ENCODE results near the gene CADPS2.
A peak's percentile ranks its signal among the peaks of the same experiment; 100 is the strongest.

CADPS2 gene

GRCh38 chr7:122847871-122848473 is 38.3 kb downstream of the CADPS2 start:
- H3K4me1 ChIP-seq (ENCODE audit: control insufficient read depth in 2 of 2, insufficient read depth in 1 of 2, low read depth in 1 of 2, low read length in 2 of 2), result peaks cover 3 to 11% of the 10 kb centered on the region in 2 donors
- H3K36me3 ChIP-seq (replicated peaks in 1 of 2; ENCODE audit: control insufficient read depth in 2 of 2, insufficient read depth in 2 of 2, low read length in 2 of 2), result no peaks in the 10 kb centered on the region
- no peaks in the 10 kb centered on the region for H3K79me1 ChIP-seq (ENCODE audit: low read depth, low read length)
- H3K9me3 ChIP-seq (replicated peaks in 1 of 2; ENCODE audit: control insufficient read depth in 2 of 2, insufficient read depth in 1 of 2, low read depth in 1 of 2, low read length in 2 of 2), result peaks cover 0 to 10% of the 10 kb centered on the region in 2 donors
- no peak overlapping the region for H3K4ac ChIP-seq (ENCODE audit: low read length)
- no peak overlapping the region for H2BK15ac ChIP-seq (ENCODE audit: low read length)
- H3K14ac ChIP-seq (ENCODE audit: low read length), result no peak overlapping the region
- no peak for DNase-seq (ENCODE audit: low spot score)
- no peak overlapping the region for H2BK12ac ChIP-seq (ENCODE audit: low read length)
- H2BK5ac ChIP-seq (ENCODE audit: low read length), result no peak overlapping the region
- no peak overlapping the region for H3K27ac ChIP-seq (replicated peaks; ENCODE audit: low read length)
- H4K91ac ChIP-seq (ENCODE audit: low read depth, low read length, poor library complexity), result no peak overlapping the region
- no peak overlapping the region for H3K18ac ChIP-seq (ENCODE audit: low read length)
- no peak overlapping the region for H3K23ac ChIP-seq (ENCODE audit: low read depth, low read length, poor library complexity)
- WGBS, 2 donors (ENCODE audit: extremely low coverage in 2 of 2, insufficient read length in 2 of 2, insufficient replicate concordance in 1 of 2), result no CpG with 5 or more reads among the region's 3 CpGs
- H4K8ac ChIP-seq (ENCODE audit: low read depth, low read length), result no peak overlapping the region
- H3K9ac ChIP-seq (ENCODE audit: low read depth, low read length, poor library complexity), result no peak overlapping the region
- no peaks in the 10 kb centered on the region for H3K27me3 ChIP-seq (ENCODE audit: control insufficient read depth in 3 of 3, insufficient read depth in 3 of 3, low read depth in 1 of 3, low read length in 3 of 3)
- H2AK5ac ChIP-seq (ENCODE audit: low read depth, low read length), result no peak overlapping the region
- H2BK120ac ChIP-seq (ENCODE audit: low read depth, low read length), result no peak overlapping the region
- H3K4me2 ChIP-seq (ENCODE audit: insufficient read depth, low read length, poor library complexity, severe bottlenecking), result no peak overlapping the region
- no peak overlapping the region for H3K4me3 ChIP-seq (ENCODE audit: low read length in 2 of 2)
- H2AFZ ChIP-seq (ENCODE audit: low read length), result peak overlapping the region; percentile 5

GRCh38 chr7:122846591-122846990 is 39.7 kb downstream of the CADPS2 start:
- WGBS, 2 donors (ENCODE audit: extremely low coverage in 2 of 2, insufficient read length in 2 of 2, insufficient replicate concordance in 1 of 2), result no CpG with 5 or more reads among the region's 2 CpGs

GRCh38 chr7:122845286-122845685 is 41.0 kb downstream of the CADPS2 start:
- peaks cover 0 to 2% of the 10 kb centered on the region in 2 donors for H3K9me3 ChIP-seq (replicated peaks in 1 of 2; ENCODE audit: control insufficient read depth in 2 of 2, insufficient read depth in 1 of 2, low read depth in 1 of 2, low read length in 2 of 2)
- no peak overlapping the region for H3K9ac ChIP-seq (ENCODE audit: low read depth, low read length, poor library complexity)
- WGBS, 2 donors (ENCODE audit: extremely low coverage in 2 of 2, insufficient read length in 2 of 2, insufficient replicate concordance in 1 of 2), result no CpG with 5 or more reads among the region's 3 CpGs

More at GRCh38 chr7:122846591-122846990, 39.7 kb downstream of the CADPS2 start:
- peaks cover 3 to 11% of the 10 kb centered on the region in 2 donors for H3K4me1 ChIP-seq (ENCODE audit: control insufficient read depth in 2 of 2, insufficient read depth in 1 of 2, low read depth in 1 of 2, low read length in 2 of 2)
- no peaks in the 10 kb centered on the region for H3K79me1 ChIP-seq (ENCODE audit: low read depth, low read length)
- H2AK5ac ChIP-seq (ENCODE audit: low read depth, low read length), result no peak overlapping the region
- no peak overlapping the region for H2BK120ac ChIP-seq (ENCODE audit: low read depth, low read length)
- no peak overlapping the region for H3K4me3 ChIP-seq (ENCODE audit: low read length in 2 of 2)
- DNase-seq (ENCODE audit: low spot score), result no peak
- H2BK15ac ChIP-seq (ENCODE audit: low read length), result no peak overlapping the region
- H3K27ac ChIP-seq (replicated peaks; ENCODE audit: low read length), result no peak overlapping the region
- H3K23ac ChIP-seq (ENCODE audit: low read depth, low read length, poor library complexity), result no peak overlapping the region
- H2BK5ac ChIP-seq (ENCODE audit: low read length), result no peak overlapping the region
- no peak overlapping the region for H4K91ac ChIP-seq (ENCODE audit: low read depth, low read length, poor library complexity)
- H3K36me3 ChIP-seq (replicated peaks in 1 of 2; ENCODE audit: control insufficient read depth in 2 of 2, insufficient read depth in 2 of 2, low read length in 2 of 2), result no peaks in the 10 kb centered on the region
- H3K9ac ChIP-seq (ENCODE audit: low read depth, low read length, poor library complexity), result no peak overlapping the region
- H3K18ac ChIP-seq (ENCODE audit: low read length), result no peak overlapping the region
- no peak overlapping the region for H3K4me2 ChIP-seq (ENCODE audit: insufficient read depth, low read length, poor library complexity, severe bottlenecking)
- peaks cover 0 to 10% of the 10 kb centered on the region in 2 donors for H3K9me3 ChIP-seq (replicated peaks in 1 of 2; ENCODE audit: control insufficient read depth in 2 of 2, insufficient read depth in 1 of 2, low read depth in 1 of 2, low read length in 2 of 2)
- H2BK12ac ChIP-seq (ENCODE audit: low read length), result no peak overlapping the region
- H2AFZ ChIP-seq (ENCODE audit: low read length), result no peak overlapping the region
- no peak overlapping the region for H3K14ac ChIP-seq (ENCODE audit: low read length)
- H3K27me3 ChIP-seq (ENCODE audit: control insufficient read depth in 3 of 3, insufficient read depth in 3 of 3, low read depth in 1 of 3, low read length in 3 of 3), result no peaks in the 10 kb centered on the region
- no peak overlapping the region for H4K8ac ChIP-seq (ENCODE audit: low read depth, low read length)
- no peak overlapping the region for H3K4ac ChIP-seq (ENCODE audit: low read length)

GRCh38 chr7:122844191-122844988 is 41.9 kb downstream of the CADPS2 start:
- no peak overlapping the region for H3K4me3 ChIP-seq (ENCODE audit: low read length in 2 of 2)
- no CpG with 5 or more reads among the region's 3 CpGs for WGBS, 2 donors (ENCODE audit: extremely low coverage in 2 of 2, insufficient read length in 2 of 2, insufficient replicate concordance in 1 of 2)
- no peak overlapping the region for H2AFZ ChIP-seq (ENCODE audit: low read length)
- H3K23ac ChIP-seq (ENCODE audit: low read depth, low read length, poor library complexity), result no peak overlapping the region
- no peak overlapping the region for H3K4ac ChIP-seq (ENCODE audit: low read length)
- H3K4me2 ChIP-seq (ENCODE audit: insufficient read depth, low read length, poor library complexity, severe bottlenecking), result no peak overlapping the region
- H3K18ac ChIP-seq (ENCODE audit: low read length), result no peak overlapping the region
- no peaks in the 10 kb centered on the region for H3K9me3 ChIP-seq (replicated peaks in 1 of 2; ENCODE audit: control insufficient read depth in 2 of 2, insufficient read depth in 1 of 2, low read depth in 1 of 2, low read length in 2 of 2)
- H2BK12ac ChIP-seq (ENCODE audit: low read length), result no peak overlapping the region
- no peak overlapping the region for H2BK15ac ChIP-seq (ENCODE audit: low read length)
- H4K91ac ChIP-seq (ENCODE audit: low read depth, low read length, poor library complexity), result no peak overlapping the region
- no peak overlapping the region for H3K9ac ChIP-seq (ENCODE audit: low read depth, low read length, poor library complexity)
- peaks cover 3 to 11% of the 10 kb centered on the region in 2 donors for H3K4me1 ChIP-seq (ENCODE audit: control insufficient read depth in 2 of 2, insufficient read depth in 1 of 2, low read depth in 1 of 2, low read length in 2 of 2)
- H3K79me1 ChIP-seq (ENCODE audit: low read depth, low read length), result no peaks in the 10 kb centered on the region
- DNase-seq (ENCODE audit: low spot score), result no peak
- no peaks in the 10 kb centered on the region for H3K27me3 ChIP-seq (ENCODE audit: control insufficient read depth in 3 of 3, insufficient read depth in 3 of 3, low read depth in 1 of 3, low read length in 3 of 3)
- H2AK5ac ChIP-seq (ENCODE audit: low read depth, low read length), result no peak overlapping the region
- no peak overlapping the region for H3K14ac ChIP-seq (ENCODE audit: low read length)
- H3K36me3 ChIP-seq (replicated peaks in 1 of 2; ENCODE audit: control insufficient read depth in 2 of 2, insufficient read depth in 2 of 2, low read length in 2 of 2), result no peaks in the 10 kb centered on the region
- H3K27ac ChIP-seq (replicated peaks; ENCODE audit: low read length), result no peak overlapping the region
- H2BK5ac ChIP-seq (ENCODE audit: low read length), result no peak overlapping the region
- H4K8ac ChIP-seq (ENCODE audit: low read depth, low read length), result no peak overlapping the region
- no peak overlapping the region for H2BK120ac ChIP-seq (ENCODE audit: low read depth, low read length)

More at GRCh38 chr7:122845286-122845685, 41.0 kb downstream of the CADPS2 start:
- H3K79me1 ChIP-seq (ENCODE audit: low read depth, low read length), result no peaks in the 10 kb centered on the region
- peaks cover 3 to 11% of the 10 kb centered on the region in 2 donors for H3K4me1 ChIP-seq (ENCODE audit: control insufficient read depth in 2 of 2, insufficient read depth in 1 of 2, low read depth in 1 of 2, low read length in 2 of 2)
- H3K4ac ChIP-seq (ENCODE audit: low read length), result no peak overlapping the region
- no peak overlapping the region for H2AFZ ChIP-seq (ENCODE audit: low read length)
- DNase-seq (ENCODE audit: low spot score), result no peak
- H4K91ac ChIP-seq (ENCODE audit: low read depth, low read length, poor library complexity), result no peak overlapping the region
- H3K4me2 ChIP-seq (ENCODE audit: insufficient read depth, low read length, poor library complexity, severe bottlenecking), result no peak overlapping the region
- H2BK5ac ChIP-seq (ENCODE audit: low read length), result no peak overlapping the region
- H2BK12ac ChIP-seq (ENCODE audit: low read length), result no peak overlapping the region
- no peak overlapping the region for H3K4me3 ChIP-seq (ENCODE audit: low read length in 2 of 2)
- H3K18ac ChIP-seq (ENCODE audit: low read length), result no peak overlapping the region
- H3K14ac ChIP-seq (ENCODE audit: low read length), result no peak overlapping the region
- H3K23ac ChIP-seq (ENCODE audit: low read depth, low read length, poor library complexity), result no peak overlapping the region
- no peak overlapping the region for H2BK120ac ChIP-seq (ENCODE audit: low read depth, low read length)
- H2BK15ac ChIP-seq (ENCODE audit: low read length), result no peak overlapping the region
- no peaks in the 10 kb centered on the region for H3K36me3 ChIP-seq (replicated peaks in 1 of 2; ENCODE audit: control insufficient read depth in 2 of 2, insufficient read depth in 2 of 2, low read length in 2 of 2)
- H3K27me3 ChIP-seq (ENCODE audit: control insufficient read depth in 3 of 3, insufficient read depth in 3 of 3, low read depth in 1 of 3, low read length in 3 of 3), result no peaks in the 10 kb centered on the region
- H2AK5ac ChIP-seq (ENCODE audit: low read depth, low read length), result no peak overlapping the region
- no peak overlapping the region for H4K8ac ChIP-seq (ENCODE audit: low read depth, low read length)
- no peak overlapping the region for H3K27ac ChIP-seq (replicated peaks; ENCODE audit: low read length)
